ENCODE measurements around the gene PPP1R12A.

PPP1R12A gene

DNA sequence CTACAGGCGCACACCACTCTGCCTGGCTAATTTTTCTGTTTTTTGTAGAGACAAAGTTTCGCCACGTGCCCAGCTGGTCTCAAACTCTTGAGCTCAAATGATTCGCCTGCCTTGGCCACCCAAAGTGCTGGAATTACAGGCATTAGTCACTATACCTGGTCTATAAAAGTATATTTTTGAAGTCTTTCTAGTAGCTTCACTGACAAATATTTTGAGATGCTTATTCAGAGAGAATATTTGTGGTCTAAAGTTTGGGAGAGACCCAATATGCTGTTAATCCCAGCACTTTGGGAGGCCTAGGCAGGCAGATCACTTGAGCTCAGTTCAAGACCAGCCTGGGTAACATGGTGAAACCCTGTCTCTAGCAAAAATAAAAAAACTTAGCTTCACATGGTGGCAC lies 22.0 kb upstream of the PPP1R12A start:
- TF ChIP-seq POLR2AphosphoS5 (IDR thresholded peaks at IDR 0.05; ENCODE audit: low read depth, low read length) (no peak), SIN3A (IDR thresholded peaks at IDR 0.05; ENCODE audit: borderline replicate concordance, insufficient read depth, low read length) (no peak), TAF1 (IDR thresholded peaks at IDR 0.05; ENCODE audit: borderline replicate concordance, insufficient read depth, low read length) (no peak), FOXP2 (optimal IDR thresholded peaks at IDR 0.05; ENCODE audit: borderline replicate concordance, extremely low read depth, extremely low read length, insufficient read depth) (no peak)
- TF ChIP-seq, protein P1, sequence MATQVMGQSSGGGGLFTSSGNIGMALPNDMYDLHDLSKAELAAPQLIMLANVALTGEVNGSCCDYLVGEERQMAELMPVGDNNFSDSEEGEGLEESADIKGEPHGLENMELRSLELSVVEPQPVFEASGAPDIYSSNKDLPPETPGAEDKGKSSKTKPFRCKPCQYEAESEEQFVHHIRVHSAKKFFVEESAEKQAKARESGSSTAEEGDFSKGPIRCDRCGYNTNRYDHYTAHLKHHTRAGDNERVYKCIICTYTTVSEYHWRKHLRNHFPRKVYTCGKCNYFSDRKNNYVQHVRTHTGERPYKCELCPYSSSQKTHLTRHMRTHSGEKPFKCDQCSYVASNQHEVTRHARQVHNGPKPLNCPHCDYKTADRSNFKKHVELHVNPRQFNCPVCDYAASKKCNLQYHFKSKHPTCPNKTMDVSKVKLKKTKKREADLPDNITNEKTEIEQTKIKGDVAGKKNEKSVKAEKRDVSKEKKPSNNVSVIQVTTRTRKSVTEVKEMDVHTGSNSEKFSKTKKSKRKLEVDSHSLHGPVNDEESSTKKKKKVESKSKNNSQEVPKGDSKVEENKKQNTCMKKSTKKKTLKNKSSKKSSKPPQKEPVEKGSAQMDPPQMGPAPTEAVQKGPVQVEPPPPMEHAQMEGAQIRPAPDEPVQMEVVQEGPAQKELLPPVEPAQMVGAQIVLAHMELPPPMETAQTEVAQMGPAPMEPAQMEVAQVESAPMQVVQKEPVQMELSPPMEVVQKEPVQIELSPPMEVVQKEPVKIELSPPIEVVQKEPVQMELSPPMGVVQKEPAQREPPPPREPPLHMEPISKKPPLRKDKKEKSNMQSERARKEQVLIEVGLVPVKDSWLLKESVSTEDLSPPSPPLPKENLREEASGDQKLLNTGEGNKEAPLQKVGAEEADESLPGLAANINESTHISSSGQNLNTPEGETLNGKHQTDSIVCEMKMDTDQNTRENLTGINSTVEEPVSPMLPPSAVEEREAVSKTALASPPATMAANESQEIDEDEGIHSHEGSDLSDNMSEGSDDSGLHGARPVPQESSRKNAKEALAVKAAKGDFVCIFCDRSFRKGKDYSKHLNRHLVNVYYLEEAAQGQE (IDR thresholded peaks at IDR 0.05; ENCODE audit: insufficient read depth in 1 of 2, low read depth in 2 of 2, low read length in 2 of 2) = no peak

- TF ChIP-seq FOXP2 (optimal IDR thresholded peaks at IDR 0.05; ENCODE audit: borderline replicate concordance, extremely low read depth, extremely low read length, insufficient read depth) = no peak
- TF ChIP-seq, protein P1 (IDR thresholded peaks at IDR 0.05; ENCODE audit: insufficient read depth in 1 of 2, low read depth in 2 of 2, low read length in 2 of 2) = no peak
- no peak for TF ChIP-seq TAF1 (IDR thresholded peaks at IDR 0.05; ENCODE audit: borderline replicate concordance, insufficient read depth, low read length)
- TF ChIP-seq POLR2AphosphoS5 (IDR thresholded peaks at IDR 0.05; ENCODE audit: low read depth, low read length) = no peak
- no peak for TF ChIP-seq SIN3A (IDR thresholded peaks at IDR 0.05; ENCODE audit: borderline replicate concordance, insufficient read depth, low read length)
Measured at GRCh38 chr12:79955561-79955960, 20.7 kb upstream of the PPP1R12A start.

DNA sequence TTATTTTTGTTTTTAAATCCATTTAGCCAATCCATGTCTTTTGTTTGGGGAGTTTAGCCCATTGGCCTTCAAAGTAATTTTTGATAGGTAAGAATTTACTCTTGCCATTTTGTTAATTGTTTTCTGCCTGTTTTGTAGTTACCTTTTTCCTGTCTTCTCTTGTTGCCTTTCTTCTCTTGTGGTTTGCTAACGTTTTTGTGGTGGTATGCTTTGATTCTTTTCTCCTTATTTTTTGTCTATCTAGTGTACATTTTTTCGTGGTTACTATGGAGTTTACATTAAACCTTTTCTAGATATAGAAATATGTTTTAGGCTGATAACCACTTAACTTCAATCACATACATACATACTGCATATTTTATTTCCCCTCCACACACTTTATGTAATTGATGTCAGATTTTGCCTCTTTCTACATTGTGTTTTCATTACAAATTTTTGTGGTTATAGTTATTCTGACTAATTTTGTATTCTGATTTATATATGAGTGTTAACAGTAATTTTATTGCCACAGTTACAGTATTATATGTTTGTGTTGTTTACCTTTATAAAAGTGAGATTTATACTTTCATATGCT lies 19.2 kb upstream of the PPP1R12A start:
- TF ChIP-seq SIN3A (IDR thresholded peaks at IDR 0.05; ENCODE audit: borderline replicate concordance, insufficient read depth, low read length) = no peak
- no peak for TF ChIP-seq POLR2AphosphoS5 (IDR thresholded peaks at IDR 0.05; ENCODE audit: low read depth, low read length)
- TF ChIP-seq TAF1 (IDR thresholded peaks at IDR 0.05; ENCODE audit: borderline replicate concordance, insufficient read depth, low read length) = no peak
- no peak for TF ChIP-seq FOXP2 (optimal IDR thresholded peaks at IDR 0.05; ENCODE audit: borderline replicate concordance, extremely low read depth, extremely low read length, insufficient read depth)
- TF ChIP-seq, protein P1 (IDR thresholded peaks at IDR 0.05; ENCODE audit: insufficient read depth in 1 of 2, low read depth in 2 of 2, low read length in 2 of 2) = no peak

DNA sequence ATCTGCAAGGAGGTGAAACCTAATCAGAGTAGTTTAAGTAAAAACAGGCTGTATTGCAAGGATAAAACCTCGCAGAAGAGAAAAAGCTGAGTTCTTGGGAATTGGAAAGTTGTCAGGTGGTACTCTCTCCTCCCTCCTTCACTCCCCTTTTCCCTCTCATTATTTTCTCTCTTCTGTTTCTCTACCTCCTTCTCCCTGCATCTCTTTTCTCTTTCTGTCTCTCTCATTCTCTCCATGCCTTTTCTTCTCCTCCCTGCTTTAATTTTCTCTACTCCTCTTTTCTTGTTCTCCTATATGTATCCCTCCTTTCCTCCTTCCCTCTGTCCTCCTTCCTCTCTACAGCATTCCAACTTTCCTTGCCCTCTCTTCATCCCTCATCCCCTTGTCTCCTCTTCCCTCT lies 14.2 kb upstream of the PPP1R12A start:
- TF ChIP-seq FOXP2 (optimal IDR thresholded peaks at IDR 0.05; ENCODE audit: borderline replicate concordance, extremely low read depth, extremely low read length, insufficient read depth) (no peak), TAF1 (IDR thresholded peaks at IDR 0.05; ENCODE audit: borderline replicate concordance, insufficient read depth, low read length) (no peak), SIN3A (IDR thresholded peaks at IDR 0.05; ENCODE audit: borderline replicate concordance, insufficient read depth, low read length) (no peak), POLR2AphosphoS5 (IDR thresholded peaks at IDR 0.05; ENCODE audit: low read depth, low read length) (no peak)
- TF ChIP-seq, protein P1 (IDR thresholded peaks at IDR 0.05; ENCODE audit: insufficient read depth in 1 of 2, low read depth in 2 of 2, low read length in 2 of 2) = no peak

All from PFSK-1 (cell line).